Adrenal gland (tissue), 12 donors: ENCODE results near the gene CELF6. TPM values are rescaled to one million over a fixed set of nuclear protein-coding genes. Genes with fewer than 3 reads are reported as not detected.

Experiments
- DNase-seq, 7 donors: peaks; one replicate each; pipeline ENCODE4 v3.0.0-alpha.2; 2019 to 2020
- H3K27ac ChIP-seq, 5 donors: fragments of 200-600 bp; sonication (generic) in 4 of 5; 1 replicate in 3 of 5; 2 replicates in 2 of 5; pipeline versions ENCODE4 v1.5.1 to v1.8.0; 2016 to 2020; ENCODE audit warnings: mild to moderate bottlenecking in 1 of 5
- H3K27me3 ChIP-seq: fragments of 200-600 bp; 2 replicates; pipeline ENCODE4 v1.8.0; 2021
- H3K36me3 ChIP-seq, 2 donors: fragments of 200-600 bp; replicated peaks in 1 of 2; 1 replicate in 1 of 2; 2 replicates in 1 of 2; pipeline versions ENCODE4 v1.5.1 to v1.8.0; 2018 to 2022
- H3K4me1 ChIP-seq, 2 donors: fragments of 200-600 bp; replicated peaks in 1 of 2; 1 replicate in 1 of 2; 2 replicates in 1 of 2; pipeline versions ENCODE4 v1.5.1 to v1.8.0; 2018 to 2021
- H3K4me3 ChIP-seq, 4 donors: fragments of 200-600 bp; sonication (generic) in 3 of 4; one replicate each; pipeline ENCODE4 v1.5.1; 2016 to 2018
- H3K9me3 ChIP-seq, 3 donors: fragments of 200-600 bp; sonication (generic) in 1 of 3; replicated peaks in 1 of 3; 1 replicate in 2 of 3; 2 replicates in 1 of 3; pipeline versions ENCODE4 v1.5.1 to v1.8.0; 2016 to 2021
- POLR2A ChIP-seq, 2 donors: fragments of 450-650 bp; IDR thresholded peaks; one replicate each; pipeline ENCODE4 v1.6.1; 2017; ENCODE audit warnings: antibody characterized with exemption in 2 of 2, mild to moderate bottlenecking in 2 of 2, moderate library complexity in 1 of 2
- WGBS, 4 donors: extraction: QIAGEN DNeasy Blood & Tissue Kit in 2 of 4; methylation state at CpG; one replicate each; pipeline versions ENCODE4 v1.1.5 to v1.1.7; 2013 to 2017; 5-methylcytosine and 5-hydroxymethylcytosine counted together
- intact Hi-C, 2 donors: fragments of 100-400 bp; cut with DNase I; formaldehyde crosslinking; loops; one replicate each; pipeline versions ENCODE4 v1.14.1 to v1.15.0; 2022 to 2023
- polyA plus RNA-seq, 3 donors: library from polyadenylated mRNA; stranded (reverse); fragments of 200-250 nt in 2 of 3; fragments of 350-450 nt in 1 of 3; fragmentation: Illumina TruSeq in 1 of 3; extraction: RNeasy Lipid Tissue Mini Kit (QIAGEN cat#74804) in 1 of 3; gene quantifications; one replicate each; pipeline ENCODE4 v1.2.3, GENCODE V29; 2013 to 2014
- total RNA-seq, 9 donors: library from RNA; depleted of rRNA in 4 of 9; stranded (reverse); fragments of >200 nt in 4 of 9; fragments of 120-200 nt in 1 of 9; fragmentation: NEBNext Ultra II Directional in 1 of 9; extraction: Animal tissue kit (Norgen Biotek cat#: 25700) in 1 of 9; gene quantifications; one replicate each; pipeline versions ENCODE4 v1.1.0 to v1.2.4, GENCODE V29; 2013 to 2023
- TF ChIP-seq, protein P1 (sequence below), 6 experiments: fragments of 450-650 bp in 4 of 6; fragments of 200-600 bp in 2 of 6; sonication (generic) in 1 of 6; IDR thresholded peaks; 1 replicate in 5 of 6; 2 replicates in 1 of 6; pipeline versions ENCODE4 v1.5.1 to v1.8.0; 2016 to 2021; ENCODE audit warnings: antibody characterized with exemption in 6 of 6, mild to moderate bottlenecking in 2 of 6, moderate library complexity in 1 of 6
- donor health status: healthy with polysubstance abuse.
- donor health status: Bipolar disorder and iron deficiency.
- donor health status: DM: yes; HTN: yes; CAD: no.
- donor health status: DM: no; HTN: no; CAD: no.
- donor health status: DM: no; HTN: no; CAD: no.
- donor health status: DM: yes; HTN: yes; CAD: no.

The CELF6 gene
- total and polyA plus RNA-seq, 12 donors = 1.2 to 24.1 (median 2.8) TPM

DNA sequence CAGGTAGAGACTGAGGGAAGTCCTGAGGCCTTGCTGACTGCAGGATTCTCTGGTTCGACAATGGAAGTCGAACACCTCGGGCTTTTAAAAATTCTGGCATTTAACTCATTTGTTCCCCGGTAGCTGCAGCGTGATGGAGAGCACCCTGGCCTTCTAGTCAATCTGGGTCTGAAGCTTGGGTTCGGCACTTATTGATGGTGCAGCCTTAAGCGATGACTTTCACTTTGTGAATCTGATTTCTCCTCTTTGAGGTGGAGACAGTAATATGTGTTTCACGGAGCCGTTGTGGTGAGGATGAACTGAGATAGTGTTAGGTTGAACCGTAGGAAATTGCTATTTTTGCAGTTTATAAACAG, 47.0 kb downstream of the CELF6 start:
- 45 to 57% (median 52%) methylated on average over 10 of the region's 10 CpGs for WGBS, 4 donors

DNA sequence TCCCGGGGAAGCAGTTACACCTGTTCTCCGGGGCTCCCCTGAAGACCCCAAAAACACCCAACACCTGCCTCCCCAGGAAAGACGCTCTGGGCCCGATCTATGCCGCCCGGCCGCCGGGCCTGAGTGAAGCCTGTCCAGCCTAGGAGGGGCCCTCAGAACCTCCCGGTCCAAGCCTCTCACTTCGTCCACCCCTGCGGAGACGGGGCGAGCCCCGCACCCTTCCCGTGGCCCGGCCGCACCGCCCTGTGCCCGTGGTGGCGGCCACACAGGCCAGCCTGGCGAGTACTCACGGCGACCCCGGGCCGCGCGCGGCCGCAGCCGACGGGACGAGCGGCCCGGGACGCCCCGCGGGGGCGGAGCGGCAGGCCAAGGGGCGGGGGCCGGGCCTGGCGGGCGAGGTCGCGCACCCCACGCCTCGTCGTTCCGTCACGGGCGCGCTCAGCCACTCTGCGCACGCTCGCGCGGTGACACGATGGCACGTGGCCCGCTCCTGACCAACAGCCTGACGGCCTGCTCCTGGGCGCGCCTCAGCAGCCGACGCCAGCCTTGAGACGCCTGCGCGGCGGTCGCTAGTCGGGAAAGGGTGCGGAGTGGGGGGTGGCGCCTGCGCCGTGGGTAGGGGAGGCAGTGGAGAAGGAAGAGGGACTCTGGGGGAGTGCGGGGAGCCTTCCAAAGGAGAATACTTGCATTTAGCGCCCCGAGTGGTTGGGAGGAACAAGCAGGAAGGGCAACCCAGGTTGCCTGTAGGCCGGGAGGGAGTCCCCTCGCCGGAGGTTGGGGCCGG, 47.6 kb downstream of the CELF6 start, which contains the start of gene PARP6:
Gene PARP6 (minus strand): TSS at position 342 of the 784 bp plus-strand sequence. CDS start 5,077 bp downstream, outside the sequence.
- Histone ChIP-seq H3K36me3 (peaks cover 0 to 11% of the 10 kb centered on the region in 2 donors), H3K4me1 (peaks cover 0 to 30% of the 10 kb centered on the region in 2 donors), H3K4me3 (peak within 1 kb of the TSS; percentile 43 to 75 (median 62)), H3K27ac (peak within 1 kb of the TSS in 4 of 5 donors; percentile 81 to 94 (median 86)), H3K9me3 (no peaks in the 10 kb centered on the region), H3K27me3 (no peaks in the 10 kb centered on the region)
- intact Hi-C loops = no loop called here
- DNase-seq = peak; percentile 98 to 100 (median 99)
- peak; percentile 75 to 76 for TF ChIP-seq POLR2A (IDR thresholded peaks at IDR 0.05)
- TF ChIP-seq, protein P1, sequence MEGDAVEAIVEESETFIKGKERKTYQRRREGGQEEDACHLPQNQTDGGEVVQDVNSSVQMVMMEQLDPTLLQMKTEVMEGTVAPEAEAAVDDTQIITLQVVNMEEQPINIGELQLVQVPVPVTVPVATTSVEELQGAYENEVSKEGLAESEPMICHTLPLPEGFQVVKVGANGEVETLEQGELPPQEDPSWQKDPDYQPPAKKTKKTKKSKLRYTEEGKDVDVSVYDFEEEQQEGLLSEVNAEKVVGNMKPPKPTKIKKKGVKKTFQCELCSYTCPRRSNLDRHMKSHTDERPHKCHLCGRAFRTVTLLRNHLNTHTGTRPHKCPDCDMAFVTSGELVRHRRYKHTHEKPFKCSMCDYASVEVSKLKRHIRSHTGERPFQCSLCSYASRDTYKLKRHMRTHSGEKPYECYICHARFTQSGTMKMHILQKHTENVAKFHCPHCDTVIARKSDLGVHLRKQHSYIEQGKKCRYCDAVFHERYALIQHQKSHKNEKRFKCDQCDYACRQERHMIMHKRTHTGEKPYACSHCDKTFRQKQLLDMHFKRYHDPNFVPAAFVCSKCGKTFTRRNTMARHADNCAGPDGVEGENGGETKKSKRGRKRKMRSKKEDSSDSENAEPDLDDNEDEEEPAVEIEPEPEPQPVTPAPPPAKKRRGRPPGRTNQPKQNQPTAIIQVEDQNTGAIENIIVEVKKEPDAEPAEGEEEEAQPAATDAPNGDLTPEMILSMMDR (IDR thresholded peaks at IDR 0.05) = peak; percentile 30 to 68 (median 64)
- WGBS, 4 donors = 0 to 1% (median 1%) methylated on average over 20 to 82 of the region's 82 CpGs

More for the DNA sequence above, 47.0 kb downstream of the CELF6 start:
- peaks cover 0 to 30% of the 10 kb centered on the region in 2 donors for H3K4me1 ChIP-seq
- peak overlapping the region in 2 of 4 donors; percentile 30 to 75 for H3K4me3 ChIP-seq
- no peaks in the 10 kb centered on the region for H3K9me3 ChIP-seq
- peaks cover 0 to 5% of the 10 kb centered on the region in 2 donors for H3K36me3 ChIP-seq
- peak overlapping the region in 4 of 5 donors; percentile 18 to 94 (median 74) for H3K27ac ChIP-seq
- no peak for DNase-seq
- TF ChIP-seq, protein P1 (IDR thresholded peaks at IDR 0.05) = no peak
- no peak for TF ChIP-seq POLR2A (IDR thresholded peaks at IDR 0.05)
- intact Hi-C loops = no loop called here
- H3K27me3 ChIP-seq = no peaks in the 10 kb centered on the region

DNA sequence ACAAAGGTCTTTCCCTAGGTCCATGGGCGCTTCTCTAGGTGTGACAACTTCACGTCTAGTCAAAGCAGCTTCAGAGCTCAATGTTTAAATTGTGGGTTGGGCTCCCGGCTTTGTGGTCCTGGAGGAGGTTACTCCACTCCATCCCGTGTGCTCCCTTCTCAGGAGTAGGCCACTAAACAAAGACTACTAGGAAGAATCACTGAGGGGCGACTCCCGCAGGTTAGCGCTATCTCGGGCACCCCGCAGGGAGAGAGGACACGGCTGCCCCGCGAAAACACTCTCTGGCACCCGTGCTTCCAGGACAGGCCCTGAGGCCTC, 48.1 kb downstream of the CELF6 start:
- intact Hi-C loops = no loop called here
- Histone ChIP-seq H3K9me3 (no peaks in the 10 kb centered on the region), H3K36me3 (peaks cover 0 to 16% of the 10 kb centered on the region in 2 donors), H3K4me1 (peaks cover 0 to 30% of the 10 kb centered on the region in 2 donors), H3K4me3 (peak overlapping the region; percentile 43 to 75 (median 62)), H3K27ac (peak overlapping the region in 4 of 5 donors; percentile 81 to 94 (median 86)), H3K27me3 (no peaks in the 10 kb centered on the region)
- DNase-seq = no peak
- TF ChIP-seq POLR2A (IDR thresholded peaks at IDR 0.05) = no peak
- TF ChIP-seq, protein P1 (IDR thresholded peaks at IDR 0.05) = no peak
- WGBS, 4 donors = 0 to 11% (median 7%) methylated on average over 6 to 13 of the region's 13 CpGs

DNA sequence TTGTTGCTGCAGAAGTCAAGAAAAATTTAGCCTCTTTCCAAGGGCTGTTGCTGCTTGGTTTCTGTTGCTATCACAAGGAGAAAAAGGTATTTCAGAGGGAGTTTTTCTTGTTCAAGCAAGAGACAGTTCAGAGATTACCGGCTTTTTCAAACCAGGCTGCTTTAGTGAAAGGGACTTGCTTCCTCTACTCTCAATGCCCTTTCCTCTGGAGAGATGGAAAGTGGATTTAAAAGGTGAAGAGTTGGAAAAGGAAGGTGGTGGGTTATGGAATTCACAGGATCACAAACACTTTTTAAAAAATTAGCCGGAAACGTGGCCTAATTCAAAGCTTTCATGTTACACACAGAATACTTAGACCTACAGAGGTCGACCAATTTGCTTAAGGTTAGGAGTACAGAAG, 48.7 kb downstream of the CELF6 start:
- TF ChIP-seq, protein P1 (IDR thresholded peaks at IDR 0.05) = no peak
- TF ChIP-seq POLR2A (IDR thresholded peaks at IDR 0.05) = no peak

More for the DNA sequence above, 48.7 kb downstream of the CELF6 start:
- peaks cover 0 to 23% of the 10 kb centered on the region in 2 donors for H3K36me3 ChIP-seq
- peaks cover 0 to 25% of the 10 kb centered on the region in 2 donors for H3K4me1 ChIP-seq
- H3K4me3 ChIP-seq = no peak overlapping the region
- WGBS, 4 donors = 73 to 86% (median 82%) methylated on average over 4 of the region's 4 CpGs
- no peak for DNase-seq
- no peaks in the 10 kb centered on the region for H3K9me3 ChIP-seq
- H3K27me3 ChIP-seq = no peaks in the 10 kb centered on the region
- intact Hi-C loops = no loop called here
- peak overlapping the region in 2 of 5 donors; percentile 90 to 94 for H3K27ac ChIP-seq
